Loucy (cell line): ENCODE results near the gene CNTN1.

Source experiments
- H2AFZ ChIP-seq: fragments of 200-600 bp; sonication (generic); 2 replicates; pipeline ENCODE4 v1.6.0; 2016; ENCODE audit warnings: antibody characterized with exemption, mild to moderate bottlenecking, low read length, moderate library complexity
- H3F3A ChIP-seq: fragments of 200-600 bp; 2 replicates; pipeline ENCODE4 v1.6.0; 2016; ENCODE audit warnings: antibody characterized with exemption, low read depth, mild to moderate bottlenecking
- H3K27me3 ChIP-seq: fragments of 200-600 bp; sonication (generic); 2 replicates; pipeline ENCODE4 v1.6.1; 2014; ENCODE audit warnings: low read length, mild to moderate bottlenecking; ENCODE audit not compliant: insufficient read depth, poor library complexity, severe bottlenecking
- H3K36me3 ChIP-seq: fragments of 200-600 bp; sonication (generic); 2 replicates; pipeline ENCODE4 v1.6.1; 2016; ENCODE audit warnings: low read length; ENCODE audit not compliant: insufficient read depth
- H3K4me1 ChIP-seq: fragments of 200-600 bp; sonication (generic); 2 replicates; pipeline ENCODE4 v1.5.1; 2014; ENCODE audit warnings: low read length, mild to moderate bottlenecking; ENCODE audit not compliant: insufficient read depth, poor library complexity, severe bottlenecking
- H3K4me2 ChIP-seq: fragments of 200-600 bp; sonication (generic); 2 replicates; pipeline ENCODE4 v1.6.0; 2014; ENCODE audit warnings: antibody characterized with exemption, low read length, low read depth, mild to moderate bottlenecking; ENCODE audit not compliant: poor library complexity, severe bottlenecking
- H3K4me3 ChIP-seq: fragments of 200-600 bp; sonication (generic); 2 replicates; pipeline ENCODE4 v1.5.1; 2014; ENCODE audit warnings: low read length, mild to moderate bottlenecking, mixed read lengths; ENCODE audit not compliant: poor library complexity, severe bottlenecking
- H3K79me2 ChIP-seq: fragments of 200-600 bp; sonication (generic); 2 replicates; pipeline ENCODE4 v1.6.1; 2014; ENCODE audit warnings: low read length; ENCODE audit not compliant: insufficient read depth
- H3K9ac ChIP-seq: fragments of 200-600 bp; sonication (generic); 2 replicates; pipeline ENCODE4 v1.6.0; 2014; ENCODE audit warnings: mild to moderate bottlenecking, low read depth, low read length, moderate library complexity; ENCODE audit not compliant: poor library complexity, severe bottlenecking
- H3K9me2 ChIP-seq: fragments of 200-600 bp; sonication (generic); replicated peaks from 2 replicates; pipeline ENCODE4 v1.6.1; 2016; ENCODE audit warnings: low read depth, low read length, mixed read lengths
- H3K9me3 ChIP-seq: fragments of 200-600 bp; sonication (generic); 2 replicates; pipeline ENCODE4 v1.6.1; 2014; ENCODE audit warnings: mild to moderate bottlenecking, antibody characterized with exemption, low read length, low read depth; ENCODE audit not compliant: insufficient read depth
- H4K20me1 ChIP-seq: fragments of 200-600 bp; sonication (generic); 2 replicates; pipeline ENCODE4 v1.6.0; 2014; ENCODE audit warnings: antibody characterized with exemption, low read length, mild to moderate bottlenecking; ENCODE audit not compliant: insufficient read depth, poor library complexity, severe bottlenecking
- EZH2phosphoT487 ChIP-seq: fragments of 200-600 bp; IDR thresholded peaks from 2 replicates; pipeline ENCODE4 v1.6.1; 2018; ENCODE audit warnings: antibody characterized with exemption, mild to moderate bottlenecking, moderate library complexity, borderline replicate concordance
- TF ChIP-seq, protein P1 (sequence below): fragments of 200-600 bp; sonication (generic); conservative IDR thresholded peaks from 2 replicates; pipeline ENCODE4 v1.5.1; 2014; ENCODE audit warnings: mild to moderate bottlenecking, antibody characterized with exemption, low read length

CNTN1 gene

DNA sequence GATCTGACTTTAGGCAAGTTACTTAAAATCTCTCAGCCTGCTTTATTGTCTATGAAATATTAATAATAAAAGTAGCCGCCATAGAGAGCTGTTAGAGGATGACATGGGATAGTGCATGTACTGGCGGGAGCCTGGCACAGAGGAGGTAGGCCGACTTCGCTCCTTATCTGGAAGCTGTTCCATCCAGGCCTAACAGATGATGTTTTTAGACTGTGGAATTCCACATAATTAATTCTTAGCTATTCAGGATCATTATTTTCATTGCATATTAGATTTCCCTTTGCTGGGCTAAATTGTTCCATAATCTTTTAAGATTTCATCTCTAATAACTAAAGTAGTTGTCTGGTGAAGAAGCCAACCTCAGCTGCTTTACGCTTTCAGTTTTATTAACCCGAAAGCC lies 30.8 kb downstream of the CNTN1 start:
- H3K27me3 ChIP-seq = no peaks in the 10 kb centered on the region
- H4K20me1 ChIP-seq = no peaks in the 10 kb centered on the region
- TF ChIP-seq, protein P1, sequence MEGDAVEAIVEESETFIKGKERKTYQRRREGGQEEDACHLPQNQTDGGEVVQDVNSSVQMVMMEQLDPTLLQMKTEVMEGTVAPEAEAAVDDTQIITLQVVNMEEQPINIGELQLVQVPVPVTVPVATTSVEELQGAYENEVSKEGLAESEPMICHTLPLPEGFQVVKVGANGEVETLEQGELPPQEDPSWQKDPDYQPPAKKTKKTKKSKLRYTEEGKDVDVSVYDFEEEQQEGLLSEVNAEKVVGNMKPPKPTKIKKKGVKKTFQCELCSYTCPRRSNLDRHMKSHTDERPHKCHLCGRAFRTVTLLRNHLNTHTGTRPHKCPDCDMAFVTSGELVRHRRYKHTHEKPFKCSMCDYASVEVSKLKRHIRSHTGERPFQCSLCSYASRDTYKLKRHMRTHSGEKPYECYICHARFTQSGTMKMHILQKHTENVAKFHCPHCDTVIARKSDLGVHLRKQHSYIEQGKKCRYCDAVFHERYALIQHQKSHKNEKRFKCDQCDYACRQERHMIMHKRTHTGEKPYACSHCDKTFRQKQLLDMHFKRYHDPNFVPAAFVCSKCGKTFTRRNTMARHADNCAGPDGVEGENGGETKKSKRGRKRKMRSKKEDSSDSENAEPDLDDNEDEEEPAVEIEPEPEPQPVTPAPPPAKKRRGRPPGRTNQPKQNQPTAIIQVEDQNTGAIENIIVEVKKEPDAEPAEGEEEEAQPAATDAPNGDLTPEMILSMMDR = no peak
- no peak for TF ChIP-seq EZH2phosphoT487
- no peak overlapping the region for H3K4me2 ChIP-seq
- no peak overlapping the region for H3K9ac ChIP-seq
- no peaks in the 10 kb centered on the region for H3K79me2 ChIP-seq
- H2AFZ ChIP-seq = no peak overlapping the region
- no peaks in the 10 kb centered on the region for H3F3A ChIP-seq
- no peaks in the 10 kb centered on the region for H3K9me2 ChIP-seq
- H3K4me3 ChIP-seq = no peak overlapping the region
- H3K36me3 ChIP-seq = no peaks in the 10 kb centered on the region
- no peaks in the 10 kb centered on the region for H3K4me1 ChIP-seq
- no peaks in the 10 kb centered on the region for H3K9me3 ChIP-seq

DNA sequence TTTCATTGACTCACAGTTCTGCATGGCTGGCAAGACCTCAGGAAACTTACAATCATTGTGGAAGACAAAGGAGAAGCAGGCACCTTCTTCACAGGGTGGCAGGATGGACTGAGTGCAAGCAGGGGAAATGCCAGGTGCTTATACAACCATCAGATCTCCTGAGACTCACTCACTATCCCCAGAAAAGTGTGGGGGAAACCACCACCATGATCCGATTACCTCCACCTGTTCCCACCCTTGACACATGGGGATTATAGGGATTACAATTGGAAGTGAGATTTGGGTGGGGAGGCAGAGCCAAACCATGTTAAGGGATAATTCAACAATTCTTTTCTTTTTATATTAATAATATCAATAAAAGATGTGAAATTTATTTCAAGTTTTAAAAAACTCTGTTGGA lies 34.1 kb downstream of the CNTN1 start:
- no peaks in the 10 kb centered on the region for H3K79me2 ChIP-seq
- H3K4me2 ChIP-seq = no peak overlapping the region

DNA sequence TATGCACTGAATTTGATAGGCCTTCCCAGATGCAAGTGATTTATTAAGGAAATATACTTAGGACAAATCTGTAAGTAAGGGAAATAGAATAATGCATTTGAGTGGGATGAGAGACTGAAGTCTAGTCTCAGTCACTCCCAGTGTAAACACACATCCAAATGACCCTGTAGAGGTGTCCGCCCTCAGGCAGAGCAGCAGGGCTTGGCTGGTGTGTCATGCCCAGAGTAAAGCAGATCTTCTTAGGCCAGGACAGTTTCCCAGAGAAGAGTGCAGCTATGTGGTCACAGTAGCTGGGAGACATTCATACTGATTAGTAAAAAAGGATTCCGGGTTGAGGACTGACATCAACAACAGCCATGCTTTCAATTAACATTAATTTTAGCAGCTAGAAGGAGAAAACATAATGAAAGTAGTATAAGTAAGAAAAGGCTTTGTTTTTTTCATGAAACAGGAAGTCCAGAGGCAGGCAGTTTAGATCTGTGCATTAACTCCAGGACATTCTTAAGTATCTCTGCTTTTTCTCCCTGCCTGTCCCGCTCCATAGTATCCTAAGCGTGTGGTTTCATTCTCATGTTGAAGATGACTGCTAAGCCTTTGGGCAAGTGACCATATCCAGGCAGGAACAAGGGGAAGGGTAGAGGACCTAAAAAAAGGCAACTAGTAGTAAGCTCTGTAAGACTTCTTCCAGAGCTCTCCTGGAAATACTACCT lies 35.7 kb downstream of the CNTN1 start:
- H3F3A ChIP-seq = no peaks in the 10 kb centered on the region
- no peak overlapping the region for H3K4me3 ChIP-seq
- no peaks in the 10 kb centered on the region for H3K9me3 ChIP-seq
- H3K79me2 ChIP-seq = no peaks in the 10 kb centered on the region
- no peaks in the 10 kb centered on the region for H4K20me1 ChIP-seq
- no peaks in the 10 kb centered on the region for H3K27me3 ChIP-seq
- no peak for TF ChIP-seq EZH2phosphoT487
- TF ChIP-seq, protein P1 = no peak
- H3K4me2 ChIP-seq = no peak overlapping the region
- no peak overlapping the region for H3K9ac ChIP-seq
- no peaks in the 10 kb centered on the region for H3K9me2 ChIP-seq
- no peak overlapping the region for H2AFZ ChIP-seq
- no peaks in the 10 kb centered on the region for H3K4me1 ChIP-seq
- no peaks in the 10 kb centered on the region for H3K36me3 ChIP-seq

More for the DNA sequence above, 34.1 kb downstream of the CNTN1 start:
- H3K9ac ChIP-seq = no peak overlapping the region
- H3K27me3 ChIP-seq = no peaks in the 10 kb centered on the region
- TF ChIP-seq EZH2phosphoT487 = no peak
- TF ChIP-seq, protein P1 = no peak
- H3K36me3 ChIP-seq = no peaks in the 10 kb centered on the region
- H2AFZ ChIP-seq = no peak overlapping the region
- no peaks in the 10 kb centered on the region for H3F3A ChIP-seq
- H3K9me3 ChIP-seq = no peaks in the 10 kb centered on the region
- H4K20me1 ChIP-seq = no peaks in the 10 kb centered on the region
- no peaks in the 10 kb centered on the region for H3K9me2 ChIP-seq
- no peak overlapping the region for H3K4me3 ChIP-seq
- H3K4me1 ChIP-seq = no peaks in the 10 kb centered on the region
